Measurements from ENCODE around the gene ROR2. TPM values are rescaled to one million over a fixed set of nuclear protein-coding genes. Genes with fewer than 3 reads are reported as not detected.

The ROR2 gene
- total RNA-seq, 1 experiment from 2014 or later = 2.7 TPM

DNA sequence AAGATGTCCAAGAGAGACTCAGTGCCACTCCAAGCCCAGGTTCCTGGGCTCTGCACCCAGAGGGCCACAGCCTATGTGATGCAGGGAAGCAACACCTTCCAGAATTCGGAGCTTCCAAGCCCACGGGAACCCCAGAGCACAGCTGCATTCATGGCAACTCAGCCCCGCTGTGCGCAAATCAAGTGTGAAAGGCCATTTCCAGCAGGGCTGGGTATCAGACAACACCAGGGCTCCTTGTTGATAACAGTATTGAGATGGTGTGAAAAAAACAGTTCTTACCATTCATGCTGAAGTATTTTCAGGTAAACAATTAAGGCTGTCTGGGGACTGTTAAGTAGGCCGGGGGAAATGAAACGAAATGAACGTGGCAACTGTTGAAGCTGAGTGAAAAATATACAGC, 10.1 kb downstream of the ROR2 start:
- Histone ChIP-seq H3T11ph (ENCODE audit: low read length) (no peak overlapping the region), H4K8ac (replicated peaks; ENCODE audit: insufficient read length, low read depth, low read length) (no peak overlapping the region), H3K79me1 (ENCODE audit: insufficient read depth, low read depth, low read length, poor library complexity, severe bottlenecking) (no peaks in the 10 kb centered on the region), H4K20me1 (ENCODE audit: control insufficient read depth, insufficient read depth, insufficient read length) (no peaks in the 10 kb centered on the region), H4K5ac (ENCODE audit: insufficient read length, low read depth, low read length) (no peak overlapping the region), H3K27me3 (ENCODE audit: insufficient read depth, low read length) (no peaks in the 10 kb centered on the region), H4K91ac (ENCODE audit: insufficient read length, low read depth, low read length) (no peak overlapping the region), H2AFZ (ENCODE audit: low read length) (no peak overlapping the region), H3K23ac (ENCODE audit: insufficient read length, low read depth, low read length) (no peak overlapping the region), H3K14ac (ENCODE audit: insufficient read depth, low read length) (no peak overlapping the region), H3K18ac (ENCODE audit: insufficient read length, low read depth, low read length) (no peak overlapping the region), H2BK15ac (ENCODE audit: low read depth, low read length) (no peak overlapping the region), H2BK5ac (ENCODE audit: insufficient read length, low read length) (no peak overlapping the region), H3K9ac (ENCODE audit: extremely low read depth, insufficient read length, low read length) (no peak overlapping the region), H2BK20ac (ENCODE audit: low read depth, low read length, poor library complexity, severe bottlenecking) (no peak overlapping the region), H2BK120ac (ENCODE audit: low read depth, low read length, poor library complexity, severe bottlenecking) (no peak overlapping the region), H3K4me1 (ENCODE audit: insufficient read depth, low read length) (no peaks in the 10 kb centered on the region; the same call in 1 of the 2 replicates), H3K79me2 (ENCODE audit: insufficient read depth, low read length) (no peaks in the 10 kb centered on the region), H3K27ac (ENCODE audit: insufficient read length, low read depth, low read length) (no peak overlapping the region), H2BK12ac (ENCODE audit: insufficient read length, low read depth, low read length) (no peak overlapping the region), H2AK5ac (ENCODE audit: insufficient read length, low read length) (no peak overlapping the region), H3K9me3 (ENCODE audit: control insufficient read depth, low read depth, low read length) (no peaks in the 10 kb centered on the region), H3K4me2 (ENCODE audit: insufficient read depth, insufficient read length, low read length) (no peak overlapping the region), H3K4ac (ENCODE audit: low read depth, low read length) (no peak overlapping the region), H3K23me2 (ENCODE audit: insufficient read length, low read depth, low read length, poor library complexity, severe bottlenecking) (no peaks in the 10 kb centered on the region), H3K56ac (ENCODE audit: insufficient read length, low read depth, low read length) (no peak overlapping the region)
- TF ChIP-seq CTCF (conservative IDR thresholded peaks at IDR 0.05) = no peak
- H3K27me3 Mint-ChIP-seq (ENCODE audit: low read depth) = peaks cover 34% of the 10 kb centered on the region
- no peak for DNase-seq
- peaks cover 0 to 10% (median 0%) of the 10 kb centered on the region in 3 experiments; a peak in 3 of 7 replicates for H3K36me3 Mint-ChIP-seq (ENCODE audit: insufficient read depth in 1 of 3, low read depth in 3 of 3)
- no peak overlapping the region for H3K4me3 Mint-ChIP-seq
- peaks cover 0 to 2% of the 10 kb centered on the region in 2 experiments; a peak in 4 of 5 replicates for H3K9me3 Mint-ChIP-seq
- H3K4me1 Mint-ChIP-seq = peaks cover 14 to 31% of the 10 kb centered on the region in 2 experiments
- H3K27ac Mint-ChIP-seq = no peak overlapping the region; a peak in 1 of 7 replicates
- WGBS (ENCODE audit: extremely low coverage, insufficient read length, low lambda C conversion rate) = no CpG with 5 or more reads among the region's 7 CpGs
